ENCODE measurements around the gene TMED4.
"Not testable (repeated sequence)": the region's sequence is repeated elsewhere in the genome, so short reads cannot be mapped to it uniquely, and the experiment has no call there.

The TMED4 gene

GRCh38 chr7:44607141-44608068, 25.4 kb upstream of the TMED4 start:
- DNase-seq, result no peak

- peak; percentile 96 to 99 for DNase-seq
These were observed 24.5 kb upstream of the TMED4 start, which contains the start of gene OGDH for GRCh38 chr7:44606341-44607140. Gene OGDH (plus strand): TSS chr7:44606627. CDS start chr7:44624344, 17,717 bp downstream.

- DNase-seq, result no peak
These were observed 22.9 kb upstream of the TMED4 start for GRCh38 chr7:44604941-44605340.

- DNase-seq, result no peak
These were observed 21.2 kb upstream of the TMED4 start for GRCh38 chr7:44603193-44603592.

- DNase-seq, result no peak
These were observed 20.5 kb upstream of the TMED4 start for GRCh38 chr7:44602576-44602910.

- no peak for DNase-seq
These were observed 17.2 kb upstream of the TMED4 start for GRCh38 chr7:44599222-44599621.

- DNase-seq, result not testable (repeated sequence)
These were observed 15.2 kb upstream of the TMED4 start for GRCh38 chr7:44597181-44597580.

GRCh38 chr7:44595934-44596635, 14.1 kb upstream of the TMED4 start:
- no peak for DNase-seq

GRCh38 chr7:44590910-44591309, 8.9 kb upstream of the TMED4 start:
- no peak for DNase-seq

- peak; percentile 19 to 52 for DNase-seq
These were observed 6.0 kb upstream of the TMED4 start for GRCh38 chr7:44587843-44588711.

- no peak for DNase-seq
These were observed 1.3 kb upstream of the TMED4 start for GRCh38 chr7:44583146-44583865.

- no peak for DNase-seq
These were observed 819 bp downstream of the TMED4 start for GRCh38 chr7:44580945-44581878.

- DNase-seq, result no peak
These were observed 5.8 kb downstream of the TMED4 start for GRCh38 chr7:44576228-44576627.

GRCh38 chr7:44575054-44575453, 7.0 kb downstream of the TMED4 start:
- DNase-seq, result no peak

- DNase-seq, result no peak
These were observed 7.7 kb downstream of the TMED4 start for GRCh38 chr7:44574287-44574872.

- peak; percentile 88 to 98 for DNase-seq
These were observed 8.4 kb downstream of the TMED4 start, which contains the start of gene DDX56 for GRCh38 chr7:44573464-44574286. Gene DDX56 (minus strand): TSS chr7:44573908. CDS start chr7:44573895, 13 bp downstream.

- no peak for DNase-seq
These were observed 9.3 kb downstream of the TMED4 start for GRCh38 chr7:44572771-44573170.

- DNase-seq, result no peak
These were observed 12.1 kb downstream of the TMED4 start for GRCh38 chr7:44569959-44570358.
